Activated CD4-positive, alpha-beta memory T cell treated with anti-CD3 and anti-CD28 coated beads, Interleukin-2, amount 10 ng/mL, durations not matched to agents 7 days and 5 days (primary cell): Measurements from ENCODE around the gene COL18A1. TPM values are rescaled to one million over a fixed set of nuclear protein-coding genes. Genes with fewer than 3 reads are reported as not detected.

Experiments
- CTCF ChIA-PET: fragments of 350-600 bp; sonication (Branson Sonifier 250); formaldehyde crosslinking; loops from one replicate; lab custom pipeline; 2021; ENCODE audit warnings: antibody characterized with exemption, inconsistent platforms; lab: Charles Lee
- POLR2A ChIA-PET: fragments of 350-600 bp; sonication (Branson Sonifier 250); formaldehyde crosslinking; loops from one replicate; lab custom pipeline; 2021; ENCODE audit warnings: antibody characterized with exemption; lab: Charles Lee
- DNase-seq: peaks from one replicate; pipeline ENCODE4 v3.0.0-alpha.2; 2020
- H3K27ac Mint-ChIP-seq: one replicate; pipeline ENCODE4 v1.8.0; 2021; ENCODE audit warnings: mild to moderate bottlenecking, mixed read lengths
- H3K27me3 Mint-ChIP-seq: one replicate; pipeline ENCODE4 v1.8.0; 2021; ENCODE audit warnings: mixed read lengths
- H3K36me3 Mint-ChIP-seq: one replicate; pipeline ENCODE4 v1.8.0; 2021; ENCODE audit warnings: low read depth, mixed read lengths
- H3K4me1 Mint-ChIP-seq: one replicate; pipeline ENCODE4 v1.8.0; 2021; ENCODE audit warnings: mixed read lengths
- H3K4me3 Mint-ChIP-seq: one replicate; pipeline ENCODE4 v1.8.0; 2021; ENCODE audit warnings: mild to moderate bottlenecking, mixed read lengths
- H3K9me3 Mint-ChIP-seq: one replicate; pipeline ENCODE4 v1.8.0; 2021; ENCODE audit warnings: mixed read lengths
- total RNA-seq, 2 experiments: library from RNA; stranded (reverse); gene quantifications; one replicate each; pipeline ENCODE4 v1.2.3, GENCODE V29; 2021

The COL18A1 gene
- total RNA-seq, 2 experiments from 2014 or later = 2.2 to 3.9 TPM

DNA sequence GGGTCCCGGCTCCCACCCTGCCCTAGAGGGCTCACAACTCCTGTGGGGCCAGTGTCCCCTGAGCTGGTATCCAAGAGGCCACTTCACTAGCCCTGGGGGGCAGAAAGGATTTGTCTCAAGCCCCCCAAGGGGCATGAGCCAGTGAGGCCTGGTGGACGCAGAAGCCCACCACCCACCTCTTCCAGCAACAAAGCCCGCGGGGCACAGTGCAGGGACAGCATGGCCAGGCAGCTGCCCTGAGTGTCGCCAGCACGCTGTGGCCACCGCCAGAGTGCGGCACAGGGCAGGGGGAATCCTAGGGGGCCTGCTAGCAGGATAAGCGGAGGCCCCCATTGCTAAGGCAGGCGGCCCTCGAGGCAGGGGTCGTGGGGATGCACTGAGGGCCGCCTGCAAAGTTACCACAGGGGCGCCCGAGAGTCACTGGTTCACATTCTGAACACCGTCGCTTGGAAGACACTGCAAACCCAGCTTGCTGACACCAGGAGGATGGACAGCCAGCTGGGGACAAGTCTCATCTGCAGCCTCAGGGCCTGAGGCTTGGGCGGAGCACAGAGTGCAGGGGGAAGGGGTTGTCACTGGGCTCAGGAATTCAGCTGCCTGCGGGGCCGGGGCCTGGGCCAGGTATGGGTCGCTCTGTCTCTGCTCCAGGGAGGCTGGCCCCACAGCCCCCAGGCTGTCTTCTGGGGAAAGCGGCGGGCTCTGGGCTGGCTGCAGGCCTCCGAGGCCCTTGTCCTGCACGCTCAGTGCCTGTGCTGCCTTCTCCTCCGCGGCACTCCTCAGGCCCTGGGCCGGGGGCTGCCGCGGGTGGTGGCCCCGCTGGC lies 110.5 kb downstream of the COL18A1 start:
- Mint-ChIP-seq H3K27ac (peak overlapping the region; percentile 52), H3K9me3 (peaks cover 25% of the 10 kb centered on the region), H3K4me1 (peaks cover 40% of the 10 kb centered on the region), H3K27me3 (no peaks in the 10 kb centered on the region), H3K36me3 (peaks cover 32% of the 10 kb centered on the region), H3K4me3 (no peak overlapping the region)
- ChIA-PET CTCF (no interaction called here), POLR2A (interaction anchor here (0.7 kb wide), 1 partner anchor 8 kb away, joined by 4 read pairs; no protein-coding TSS in a partner anchor)
- DNase-seq = no peak

GRCh38 chr21:45516071-45516670 lies 111.2 kb downstream of the COL18A1 start:
- no peak for DNase-seq
- Mint-ChIP-seq H3K36me3 (peaks cover 39% of the 10 kb centered on the region), H3K4me3 (no peak overlapping the region), H3K4me1 (peaks cover 40% of the 10 kb centered on the region), H3K27ac (peak overlapping the region; percentile 90), H3K9me3 (peaks cover 28% of the 10 kb centered on the region), H3K27me3 (no peaks in the 10 kb centered on the region)
- ChIA-PET POLR2A (interaction anchor here (1.1 kb wide), 1 partner anchor 12 kb away, joined by 4 read pairs; no protein-coding TSS in a partner anchor), CTCF (no interaction called here)

GRCh38 chr21:45516671-45517151 lies 111.7 kb downstream of the COL18A1 start:
- Mint-ChIP-seq H3K27me3 (no peaks in the 10 kb centered on the region), H3K27ac (peak overlapping the region; percentile 90), H3K9me3 (peaks cover 30% of the 10 kb centered on the region), H3K36me3 (peaks cover 44% of the 10 kb centered on the region), H3K4me3 (no peak overlapping the region), H3K4me1 (peaks cover 40% of the 10 kb centered on the region)
- POLR2A ChIA-PET = interaction anchor here (1.1 kb wide), 1 partner anchor 12 kb away, joined by 4 read pairs; no protein-coding TSS in a partner anchor
- no peak for DNase-seq
- CTCF ChIA-PET = interaction anchor here (1.0 kb wide), 1 partner anchor 33 kb away, joined by 3 read pairs; no protein-coding TSS in a partner anchor

- Mint-ChIP-seq H3K27me3 (no peaks in the 10 kb centered on the region), H3K4me3 (peak overlapping the region; percentile 31), H3K36me3 (peaks cover 52% of the 10 kb centered on the region), H3K4me1 (peaks cover 40% of the 10 kb centered on the region), H3K27ac (peak overlapping the region; percentile 90), H3K9me3 (peaks cover 30% of the 10 kb centered on the region)
- POLR2A ChIA-PET = interaction anchor here (1.1 kb wide), 1 partner anchor 13 kb away, joined by 4 read pairs; no protein-coding TSS in a partner anchor
- peak; percentile 63 for DNase-seq
- CTCF ChIA-PET = interaction anchor here (1.0 kb wide), 1 partner anchor 34 kb away, joined by 3 read pairs; no protein-coding TSS in a partner anchor
Measured at GRCh38 chr21:45517249-45518065, 112.5 kb downstream of the COL18A1 start.

DNA sequence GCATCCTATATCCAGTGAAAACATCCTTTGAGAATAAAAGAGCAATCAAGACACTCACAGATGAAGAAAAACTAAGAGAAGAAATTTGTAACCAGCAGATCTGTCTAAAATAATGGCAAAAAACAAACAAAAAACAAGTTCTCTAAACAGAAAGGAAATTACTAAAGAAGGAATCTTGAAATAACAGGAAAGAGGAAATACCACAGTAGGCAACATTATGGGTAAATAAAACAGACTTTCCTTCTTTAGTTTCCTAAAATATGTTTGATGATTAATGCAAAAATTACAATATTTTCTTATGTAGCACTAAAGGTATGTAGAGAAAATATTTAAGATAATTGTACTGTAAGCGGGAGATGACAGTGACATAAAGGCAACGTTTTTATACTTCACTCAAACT lies 113.8 kb downstream of the COL18A1 start:
- Mint-ChIP-seq H3K27me3 (no peaks in the 10 kb centered on the region), H3K9me3 (peaks cover 30% of the 10 kb centered on the region), H3K4me1 (peaks cover 39% of the 10 kb centered on the region), H3K4me3 (peak overlapping the region; percentile 9), H3K27ac (peak overlapping the region; percentile 90), H3K36me3 (peaks cover 63% of the 10 kb centered on the region)
- no peak for DNase-seq
- ChIA-PET POLR2A (interaction anchor here (1.3 kb wide), 1 partner anchor 22 kb away, joined by 3 read pairs; no protein-coding TSS in a partner anchor), CTCF (interaction anchor here (1.1 kb wide), 1 partner anchor 40 kb away, joined by 3 read pairs; no protein-coding TSS in a partner anchor)

DNA sequence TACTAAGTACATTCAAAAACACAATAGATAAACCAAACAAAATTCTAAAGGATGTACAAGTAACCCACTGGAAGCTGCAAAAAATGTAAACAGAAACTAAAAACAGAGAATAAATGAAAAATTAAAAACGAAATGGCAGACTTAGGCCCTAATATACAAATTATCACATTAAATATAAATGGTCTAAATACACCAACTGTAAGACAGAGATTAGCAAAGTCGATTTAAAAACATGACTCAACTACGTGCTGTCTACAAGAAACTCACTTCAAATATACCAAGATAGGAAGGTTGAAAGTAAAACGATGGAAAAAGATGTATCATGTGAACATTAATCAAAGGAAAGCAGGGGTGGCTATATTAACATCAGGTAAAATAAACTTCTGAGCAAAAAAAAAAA lies 114.2 kb downstream of the COL18A1 start:
- H3K27ac Mint-ChIP-seq = peak overlapping the region; percentile 90
- no peaks in the 10 kb centered on the region for H3K27me3 Mint-ChIP-seq
- H3K9me3 Mint-ChIP-seq = peaks cover 30% of the 10 kb centered on the region
- ChIA-PET POLR2A (interaction anchor here (1.3 kb wide), 1 partner anchor 21 kb away, joined by 3 read pairs; no protein-coding TSS in a partner anchor), CTCF (interaction anchor here (1.1 kb wide), 1 partner anchor 41 kb away, joined by 3 read pairs; no protein-coding TSS in a partner anchor)
- DNase-seq = no peak
- no peak overlapping the region for H3K4me3 Mint-ChIP-seq
- H3K36me3 Mint-ChIP-seq = peaks cover 61% of the 10 kb centered on the region
- peaks cover 36% of the 10 kb centered on the region for H3K4me1 Mint-ChIP-seq

GRCh38 chr21:45521241-45521640 lies 116.3 kb downstream of the COL18A1 start:
- peaks cover 68% of the 10 kb centered on the region for H3K36me3 Mint-ChIP-seq
- DNase-seq = no peak
- no peaks in the 10 kb centered on the region for H3K27me3 Mint-ChIP-seq
- ChIA-PET POLR2A (no interaction called here), CTCF (no interaction called here)
- H3K4me1 Mint-ChIP-seq = peaks cover 36% of the 10 kb centered on the region
- no peak overlapping the region for H3K4me3 Mint-ChIP-seq
- H3K9me3 Mint-ChIP-seq = peaks cover 30% of the 10 kb centered on the region
- H3K27ac Mint-ChIP-seq = no peak overlapping the region

- H3K9me3 Mint-ChIP-seq = peaks cover 30% of the 10 kb centered on the region
- CTCF ChIA-PET = no interaction called here
- DNase-seq = no peak
- peaks cover 72% of the 10 kb centered on the region for H3K36me3 Mint-ChIP-seq
- peaks cover 27% of the 10 kb centered on the region for H3K4me1 Mint-ChIP-seq
- H3K27ac Mint-ChIP-seq = no peak overlapping the region
- POLR2A ChIA-PET = no interaction called here
- no peak overlapping the region for H3K4me3 Mint-ChIP-seq
- H3K27me3 Mint-ChIP-seq = no peaks in the 10 kb centered on the region
Measured at GRCh38 chr21:45522381-45522780, 117.4 kb downstream of the COL18A1 start.

GRCh38 chr21:45522986-45523385 lies 118.0 kb downstream of the COL18A1 start:
- no peak for DNase-seq
- no peaks in the 10 kb centered on the region for H3K27me3 Mint-ChIP-seq
- peaks cover 28% of the 10 kb centered on the region for H3K9me3 Mint-ChIP-seq
- no peak overlapping the region for H3K4me3 Mint-ChIP-seq
- H3K4me1 Mint-ChIP-seq = peaks cover 21% of the 10 kb centered on the region
- ChIA-PET POLR2A (interaction anchor here (0.5 to 1.3 kb wide), 2 partner anchors 8 to 28 kb away, joined by 3 to 4 read pairs; no protein-coding TSS in a partner anchor), CTCF (no interaction called here)
- peaks cover 71% of the 10 kb centered on the region for H3K36me3 Mint-ChIP-seq
- H3K27ac Mint-ChIP-seq = no peak overlapping the region

DNA sequence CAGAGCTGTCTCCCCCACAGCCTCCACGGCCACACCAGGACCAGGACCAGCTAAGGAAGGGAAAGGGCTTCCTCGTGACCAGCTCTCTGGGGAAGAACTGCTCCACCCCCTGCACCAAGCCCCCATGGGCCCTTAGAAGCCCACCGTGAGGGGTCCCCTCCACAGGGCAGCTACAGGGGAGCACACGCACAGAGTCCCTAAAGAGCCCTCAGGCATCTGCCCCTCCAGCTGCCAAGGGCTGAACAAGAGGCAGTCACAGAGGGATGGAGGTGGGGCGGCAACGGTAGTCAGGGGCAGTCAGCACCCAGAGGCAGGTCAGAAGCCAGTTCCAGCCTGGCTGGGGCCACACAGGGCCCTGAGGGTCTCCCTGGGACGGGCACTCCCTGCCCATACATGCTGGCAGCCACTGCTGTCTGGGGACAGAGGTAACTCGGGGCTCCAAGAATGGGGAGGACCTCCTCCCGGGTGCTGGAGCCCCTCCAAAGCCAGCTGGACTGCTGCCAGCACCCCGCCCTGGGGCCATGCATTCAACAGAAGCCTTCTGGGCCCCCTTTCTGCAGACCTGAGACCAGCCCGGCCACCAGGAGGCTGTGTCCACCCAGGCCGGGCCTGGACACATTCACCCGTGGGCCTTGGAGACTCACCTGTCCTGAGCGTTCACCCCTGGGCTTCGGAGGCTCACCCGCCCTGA lies 118.6 kb downstream of the COL18A1 start:
- Mint-ChIP-seq H3K4me1 (peaks cover 16% of the 10 kb centered on the region), H3K27ac (no peak overlapping the region), H3K27me3 (no peaks in the 10 kb centered on the region), H3K4me3 (no peak overlapping the region), H3K9me3 (peaks cover 23% of the 10 kb centered on the region), H3K36me3 (peaks cover 68% of the 10 kb centered on the region)
- ChIA-PET CTCF (no interaction called here), POLR2A (interaction anchor here (0.5 to 1.3 kb wide), 2 partner anchors 8 to 27 kb away, joined by 3 to 4 read pairs; no protein-coding TSS in a partner anchor)
- no peak for DNase-seq

GRCh38 chr21:45524756-45525152 lies 119.8 kb downstream of the COL18A1 start:
- Mint-ChIP-seq H3K36me3 (peaks cover 56% of the 10 kb centered on the region), H3K27ac (no peak overlapping the region), H3K27me3 (no peaks in the 10 kb centered on the region), H3K4me3 (no peak overlapping the region), H3K9me3 (peaks cover 12% of the 10 kb centered on the region), H3K4me1 (peaks cover 4% of the 10 kb centered on the region)
- ChIA-PET CTCF (no interaction called here), POLR2A (no interaction called here)
- no peak for DNase-seq
